Osteocyte (in vitro differentiated cells): Measurements from ENCODE around the gene TMC7. TPM values are rescaled to one million over a fixed set of nuclear protein-coding genes. Genes with fewer than 3 reads are reported as not detected.

Experiments used
- DNase-seq: peaks from one replicate; pipeline ENCODE4 v3.0.0; 2021; ENCODE audit warnings: mixed read lengths; ENCODE audit not compliant: unreplicated experiment; ENCODE audit errors: extremely low spot score
- H3K27ac Mint-ChIP-seq: one replicate; pipeline ENCODE4 v1.8.0; 2021; ENCODE audit warnings: mild to moderate bottlenecking, mixed read lengths; ENCODE audit not compliant: unreplicated experiment
- H3K27me3 Mint-ChIP-seq: one replicate; pipeline ENCODE4 v1.8.0; 2021; ENCODE audit warnings: mixed read lengths; ENCODE audit not compliant: unreplicated experiment
- H3K36me3 Mint-ChIP-seq: one replicate; pipeline ENCODE4 v1.8.0; 2021; ENCODE audit warnings: mixed read lengths; ENCODE audit not compliant: unreplicated experiment
- H3K4me1 Mint-ChIP-seq: one replicate; pipeline ENCODE4 v1.8.0; 2021; ENCODE audit warnings: mixed read lengths; ENCODE audit not compliant: unreplicated experiment
- H3K4me3 Mint-ChIP-seq: one replicate; pipeline ENCODE4 v1.8.0; 2021; ENCODE audit warnings: mild to moderate bottlenecking, moderate library complexity, mixed read lengths; ENCODE audit not compliant: unreplicated experiment
- H3K9me3 Mint-ChIP-seq: one replicate; pipeline ENCODE4 v1.8.0; 2021; ENCODE audit warnings: mixed read lengths; ENCODE audit not compliant: unreplicated experiment
- total RNA-seq: library from RNA; stranded (reverse); gene quantifications from 2 replicates; pipeline ENCODE4 v1.2.1, GENCODE V29; 2021
- TF ChIP-seq, protein P1 (sequence below): fragments of 200-600 bp; sonication (generic); IDR thresholded peaks from 2 replicates; pipeline ENCODE4 v1.5.0; 2021; ENCODE audit warnings: antibody characterized with exemption, mild to moderate bottlenecking, moderate library complexity

The TMC7 gene
- total RNA-seq, 1 donor from 2014 or later, result 1.2 TPM

GRCh38 chr16:19095654-19096053, 111.9 kb downstream of the TMC7 start:
- Mint-ChIP-seq H3K9me3 (peaks cover 18% of the 10 kb centered on the region), H3K4me3 (no peak overlapping the region), H3K36me3 (no peaks in the 10 kb centered on the region), H3K27ac (no peak overlapping the region), H3K4me1 (peaks cover 20% of the 10 kb centered on the region), H3K27me3 (no peaks in the 10 kb centered on the region)
- DNase-seq, result no peak
- TF ChIP-seq, protein P1, sequence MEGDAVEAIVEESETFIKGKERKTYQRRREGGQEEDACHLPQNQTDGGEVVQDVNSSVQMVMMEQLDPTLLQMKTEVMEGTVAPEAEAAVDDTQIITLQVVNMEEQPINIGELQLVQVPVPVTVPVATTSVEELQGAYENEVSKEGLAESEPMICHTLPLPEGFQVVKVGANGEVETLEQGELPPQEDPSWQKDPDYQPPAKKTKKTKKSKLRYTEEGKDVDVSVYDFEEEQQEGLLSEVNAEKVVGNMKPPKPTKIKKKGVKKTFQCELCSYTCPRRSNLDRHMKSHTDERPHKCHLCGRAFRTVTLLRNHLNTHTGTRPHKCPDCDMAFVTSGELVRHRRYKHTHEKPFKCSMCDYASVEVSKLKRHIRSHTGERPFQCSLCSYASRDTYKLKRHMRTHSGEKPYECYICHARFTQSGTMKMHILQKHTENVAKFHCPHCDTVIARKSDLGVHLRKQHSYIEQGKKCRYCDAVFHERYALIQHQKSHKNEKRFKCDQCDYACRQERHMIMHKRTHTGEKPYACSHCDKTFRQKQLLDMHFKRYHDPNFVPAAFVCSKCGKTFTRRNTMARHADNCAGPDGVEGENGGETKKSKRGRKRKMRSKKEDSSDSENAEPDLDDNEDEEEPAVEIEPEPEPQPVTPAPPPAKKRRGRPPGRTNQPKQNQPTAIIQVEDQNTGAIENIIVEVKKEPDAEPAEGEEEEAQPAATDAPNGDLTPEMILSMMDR, result no peak

- peaks cover 18% of the 10 kb centered on the region for H3K9me3 Mint-ChIP-seq
- no peaks in the 10 kb centered on the region for H3K27me3 Mint-ChIP-seq
- TF ChIP-seq, protein P1, result no peak
- H3K27ac Mint-ChIP-seq, result no peak overlapping the region
- no peaks in the 10 kb centered on the region for H3K36me3 Mint-ChIP-seq
- no peak for DNase-seq
- H3K4me3 Mint-ChIP-seq, result no peak overlapping the region
- peaks cover 16% of the 10 kb centered on the region for H3K4me1 Mint-ChIP-seq
Measured at GRCh38 chr16:19098173-19098572, 114.4 kb downstream of the TMC7 start.

DNA sequence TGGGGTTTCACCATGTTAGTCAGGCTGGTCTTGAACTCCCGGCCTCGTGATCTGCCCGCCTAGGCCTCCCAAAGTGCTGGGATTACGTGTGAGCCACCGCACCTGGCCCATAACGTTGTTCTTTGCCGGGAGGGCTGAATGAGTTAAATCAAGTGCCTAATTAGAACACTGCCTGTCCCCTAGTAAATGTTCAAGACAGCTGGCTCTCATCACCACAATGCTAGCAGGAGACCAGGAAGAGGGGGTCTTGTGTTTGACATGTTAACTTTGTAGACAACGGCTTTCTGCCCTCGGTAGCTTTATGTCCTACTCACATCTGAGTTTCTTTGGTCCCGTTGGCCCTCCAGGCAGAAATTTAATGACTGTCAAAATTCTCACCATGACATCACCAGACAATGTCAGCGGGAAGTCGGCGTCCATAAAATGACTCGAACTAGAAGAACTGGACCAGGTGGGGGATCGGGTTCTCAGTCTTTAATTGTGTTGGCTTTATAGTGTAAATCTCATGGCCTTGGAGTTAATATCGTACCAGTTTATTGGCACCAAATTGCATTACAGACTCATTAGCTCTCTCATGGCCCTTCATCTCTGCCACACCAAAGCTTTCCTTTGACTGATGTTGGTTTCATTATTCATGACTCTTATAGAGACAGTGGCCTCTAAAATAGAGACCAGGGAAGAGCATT, 118.6 kb downstream of the TMC7 start:
- Mint-ChIP-seq H3K36me3 (no peaks in the 10 kb centered on the region), H3K27me3 (no peaks in the 10 kb centered on the region), H3K9me3 (peaks cover 12% of the 10 kb centered on the region), H3K27ac (no peak overlapping the region), H3K4me1 (peaks cover 13% of the 10 kb centered on the region), H3K4me3 (no peak overlapping the region)
- no peak for DNase-seq
- TF ChIP-seq, protein P1, result no peak

GRCh38 chr16:19104607-19105006, 120.9 kb downstream of the TMC7 start:
- Mint-ChIP-seq H3K27ac (no peak overlapping the region), H3K36me3 (no peaks in the 10 kb centered on the region), H3K9me3 (peaks cover 6% of the 10 kb centered on the region), H3K4me1 (peaks cover 20% of the 10 kb centered on the region), H3K4me3 (no peak overlapping the region), H3K27me3 (no peaks in the 10 kb centered on the region)
- DNase-seq, result no peak
- TF ChIP-seq, protein P1, result no peak

DNA sequence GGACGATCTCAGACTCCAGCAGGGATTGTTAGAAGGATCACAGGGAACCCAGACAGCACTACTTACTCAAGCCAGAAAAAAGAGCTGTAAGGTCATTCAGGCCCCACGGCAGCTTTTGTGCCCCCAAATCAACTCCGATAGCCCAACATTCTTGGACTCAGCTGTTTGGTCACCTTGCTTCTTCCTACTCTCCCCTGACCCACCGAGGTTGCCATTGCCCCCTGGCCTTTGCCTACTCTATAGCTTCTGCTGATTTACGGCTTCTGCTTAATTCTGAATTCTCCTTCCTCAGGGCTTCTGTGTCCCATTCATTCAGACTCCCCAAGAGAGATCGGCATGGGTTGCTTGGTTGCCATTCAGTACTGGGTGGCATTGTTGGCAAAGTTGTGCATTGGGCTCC, 121.4 kb downstream of the TMC7 start:
- TF ChIP-seq, protein P1, result no peak
- Mint-ChIP-seq H3K27ac (no peak overlapping the region), H3K27me3 (no peaks in the 10 kb centered on the region)

More for the DNA sequence above, 121.4 kb downstream of the TMC7 start:
- Mint-ChIP-seq H3K9me3 (peaks cover under 1% of the 10 kb centered on the region), H3K36me3 (no peaks in the 10 kb centered on the region), H3K4me1 (peaks cover 20% of the 10 kb centered on the region), H3K4me3 (no peak overlapping the region)
- no peak for DNase-seq
